ENCODE measurements around the gene RAMP3.

RAMP3 gene

GRCh38 chr7:45131891-45132290, 25.7 kb upstream of the RAMP3 start:
- no peaks in the 10 kb centered on the region for H3K36me3 ChIP-seq (ENCODE audit: control insufficient read depth, insufficient read depth, low read length)
- H3K79me2 ChIP-seq = no peaks in the 10 kb centered on the region
- no peaks in the 10 kb centered on the region for H3K4me1 ChIP-seq
- H3K27me3 ChIP-seq (ENCODE audit: control insufficient read depth, insufficient read depth, low read length) = no peaks in the 10 kb centered on the region
- H3K4me3 ChIP-seq (ENCODE audit: low read depth, low read length) = no peak overlapping the region
- no peak overlapping the region for H2AFZ ChIP-seq
- H3K27ac ChIP-seq = no peak overlapping the region
- H3K9me3 ChIP-seq (ENCODE audit: control insufficient read depth, low read length) = no peaks in the 10 kb centered on the region
- no peak overlapping the region for H3K4me2 ChIP-seq (ENCODE audit: low read length)
- TF ChIP-seq, protein P1, sequence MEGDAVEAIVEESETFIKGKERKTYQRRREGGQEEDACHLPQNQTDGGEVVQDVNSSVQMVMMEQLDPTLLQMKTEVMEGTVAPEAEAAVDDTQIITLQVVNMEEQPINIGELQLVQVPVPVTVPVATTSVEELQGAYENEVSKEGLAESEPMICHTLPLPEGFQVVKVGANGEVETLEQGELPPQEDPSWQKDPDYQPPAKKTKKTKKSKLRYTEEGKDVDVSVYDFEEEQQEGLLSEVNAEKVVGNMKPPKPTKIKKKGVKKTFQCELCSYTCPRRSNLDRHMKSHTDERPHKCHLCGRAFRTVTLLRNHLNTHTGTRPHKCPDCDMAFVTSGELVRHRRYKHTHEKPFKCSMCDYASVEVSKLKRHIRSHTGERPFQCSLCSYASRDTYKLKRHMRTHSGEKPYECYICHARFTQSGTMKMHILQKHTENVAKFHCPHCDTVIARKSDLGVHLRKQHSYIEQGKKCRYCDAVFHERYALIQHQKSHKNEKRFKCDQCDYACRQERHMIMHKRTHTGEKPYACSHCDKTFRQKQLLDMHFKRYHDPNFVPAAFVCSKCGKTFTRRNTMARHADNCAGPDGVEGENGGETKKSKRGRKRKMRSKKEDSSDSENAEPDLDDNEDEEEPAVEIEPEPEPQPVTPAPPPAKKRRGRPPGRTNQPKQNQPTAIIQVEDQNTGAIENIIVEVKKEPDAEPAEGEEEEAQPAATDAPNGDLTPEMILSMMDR (IDR thresholded peaks at IDR 0.05) = no peak
- H3K9ac ChIP-seq = no peak overlapping the region

DNA sequence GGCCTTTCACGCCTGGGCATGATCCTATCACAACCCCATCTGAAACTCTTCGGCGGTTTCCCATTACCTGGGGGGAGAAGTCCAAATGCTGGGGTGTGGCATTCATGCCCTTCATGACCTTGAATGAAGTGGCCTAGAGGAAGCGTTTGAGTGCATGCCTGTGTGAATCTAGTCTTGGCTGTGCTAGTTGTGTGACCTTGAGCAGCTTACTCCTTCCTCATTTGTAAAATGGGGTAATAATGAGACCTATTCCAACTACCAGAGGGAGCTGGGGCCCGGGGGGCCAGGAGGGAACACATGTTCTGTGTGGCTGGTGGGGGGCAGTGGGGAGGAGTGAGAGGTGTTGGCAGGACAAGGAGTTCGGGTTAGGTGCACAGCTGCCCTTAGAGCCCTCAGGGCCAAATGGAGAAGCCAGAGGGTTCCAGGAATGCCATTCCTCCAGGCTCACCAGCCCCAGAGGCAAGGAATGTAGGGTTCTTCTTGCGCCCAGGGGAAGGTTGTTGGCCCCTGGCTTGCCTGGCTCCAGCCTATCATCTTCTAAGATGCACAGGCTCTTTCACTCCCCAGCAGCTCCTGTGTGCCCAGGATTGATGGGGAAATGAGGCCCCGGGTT, 24.8 kb upstream of the RAMP3 start:
- Histone ChIP-seq H3K36me3 (ENCODE audit: control insufficient read depth, insufficient read depth, low read length) (no peaks in the 10 kb centered on the region), H3K4me3 (ENCODE audit: low read depth, low read length) (no peak overlapping the region), H3K9me3 (ENCODE audit: control insufficient read depth, low read length) (no peaks in the 10 kb centered on the region), H2AFZ (no peak overlapping the region), H3K79me2 (no peaks in the 10 kb centered on the region), H3K27ac (no peak overlapping the region), H3K4me2 (ENCODE audit: low read length) (no peak overlapping the region), H3K27me3 (ENCODE audit: control insufficient read depth, insufficient read depth, low read length) (no peaks in the 10 kb centered on the region), H3K9ac (no peak overlapping the region), H3K4me1 (no peaks in the 10 kb centered on the region)
- TF ChIP-seq, protein P1 (IDR thresholded peaks at IDR 0.05) = no peak

DNA sequence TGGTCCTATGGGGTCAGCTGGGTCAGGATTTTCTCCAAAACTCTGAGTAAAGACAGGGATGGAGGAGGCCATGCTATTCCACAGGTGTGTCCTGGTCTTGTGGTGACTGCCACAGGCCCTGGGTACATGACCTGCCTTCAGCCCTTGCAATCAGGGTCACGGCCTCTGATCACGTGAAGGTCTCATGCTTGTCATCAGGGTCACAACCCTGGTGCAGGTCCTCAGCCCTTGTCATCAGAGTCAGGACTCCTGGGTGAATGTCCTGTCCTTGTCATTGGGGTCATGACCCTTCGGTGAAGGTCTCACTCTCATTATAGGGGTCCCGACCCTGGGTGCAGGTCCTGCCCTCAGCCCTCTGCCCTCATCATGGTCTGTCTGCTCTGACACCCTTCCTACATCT, 24.2 kb upstream of the RAMP3 start:
- no peak overlapping the region for H3K27ac ChIP-seq
- no peaks in the 10 kb centered on the region for H3K27me3 ChIP-seq (ENCODE audit: control insufficient read depth, insufficient read depth, low read length)
- no peak overlapping the region for H2AFZ ChIP-seq
- no peaks in the 10 kb centered on the region for H3K79me2 ChIP-seq
- no peak overlapping the region for H3K4me2 ChIP-seq (ENCODE audit: low read length)
- no peaks in the 10 kb centered on the region for H3K36me3 ChIP-seq (ENCODE audit: control insufficient read depth, insufficient read depth, low read length)
- H3K4me1 ChIP-seq = no peaks in the 10 kb centered on the region
- TF ChIP-seq, protein P1 (IDR thresholded peaks at IDR 0.05) = no peak
- no peaks in the 10 kb centered on the region for H3K9me3 ChIP-seq (ENCODE audit: control insufficient read depth, low read length)
- H3K4me3 ChIP-seq (ENCODE audit: low read depth, low read length) = no peak overlapping the region
- H3K9ac ChIP-seq = no peak overlapping the region

DNA sequence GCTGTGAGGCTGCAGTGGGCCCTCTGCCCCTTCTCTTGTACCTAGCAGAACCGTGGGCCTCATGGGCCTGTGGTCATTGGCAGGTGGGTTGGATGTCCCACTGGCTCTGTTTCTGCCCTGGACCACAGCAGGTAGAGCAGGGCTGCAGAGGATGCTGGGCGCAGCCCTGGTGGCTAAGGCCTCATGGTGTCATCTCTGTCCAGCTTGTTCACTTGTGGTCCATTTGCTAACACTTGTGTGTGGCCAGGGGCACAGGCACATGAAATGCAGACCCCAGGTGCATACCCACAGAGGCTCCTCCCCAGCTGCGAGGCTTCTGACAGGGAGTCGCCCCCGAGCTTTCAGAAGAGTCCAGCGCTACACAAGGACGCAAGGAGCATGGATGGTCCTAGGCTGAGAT, 23.7 kb upstream of the RAMP3 start:
- Histone ChIP-seq H3K36me3 (ENCODE audit: control insufficient read depth, insufficient read depth, low read length) (no peaks in the 10 kb centered on the region), H3K4me2 (ENCODE audit: low read length) (no peak overlapping the region), H3K9ac (no peak overlapping the region), H2AFZ (no peak overlapping the region), H3K27me3 (ENCODE audit: control insufficient read depth, insufficient read depth, low read length) (no peaks in the 10 kb centered on the region), H3K27ac (no peak overlapping the region), H3K4me3 (ENCODE audit: low read depth, low read length) (no peak overlapping the region), H3K79me2 (no peaks in the 10 kb centered on the region), H3K9me3 (ENCODE audit: control insufficient read depth, low read length) (no peaks in the 10 kb centered on the region), H3K4me1 (no peaks in the 10 kb centered on the region)
- TF ChIP-seq, protein P1 (IDR thresholded peaks at IDR 0.05) = no peak
